Peyer's patch (tissue), 4 donors: Measurements from ENCODE around the gene MSH2.

Experiments used
- POLR2A ChIP-seq, 2 donors: fragments of 450-650 bp; IDR thresholded peaks; one replicate each; pipeline ENCODE4 v1.5.1; 2017; ENCODE audit warnings: antibody characterized with exemption in 2 of 2, mild to moderate bottlenecking in 2 of 2, moderate library complexity in 2 of 2
- TF ChIP-seq, protein P1 (sequence below), 6 experiments: fragments of 450-650 bp in 4 of 6; fragments of 200-600 bp in 2 of 6; sonication (generic) in 1 of 6; IDR thresholded peaks; one replicate each; pipeline ENCODE4 v1.5.1; 2017 to 2019; ENCODE audit warnings: antibody characterized with exemption in 6 of 6, mild to moderate bottlenecking in 3 of 6, moderate library complexity in 1 of 6

DNA sequence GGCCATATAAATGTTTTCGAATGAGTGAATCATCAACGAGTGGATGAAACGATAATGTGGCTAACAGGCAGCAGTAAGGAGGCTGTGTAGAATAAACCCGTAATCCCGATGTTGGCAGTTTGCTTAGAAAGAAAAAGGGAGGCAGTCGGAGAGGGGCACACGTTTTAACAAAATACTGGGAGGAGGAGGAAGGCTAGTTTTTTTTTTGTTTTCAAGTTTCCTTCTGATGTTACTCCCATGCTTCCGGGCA is 476 bp upstream of the MSH2 start:
- TF ChIP-seq, protein P1, sequence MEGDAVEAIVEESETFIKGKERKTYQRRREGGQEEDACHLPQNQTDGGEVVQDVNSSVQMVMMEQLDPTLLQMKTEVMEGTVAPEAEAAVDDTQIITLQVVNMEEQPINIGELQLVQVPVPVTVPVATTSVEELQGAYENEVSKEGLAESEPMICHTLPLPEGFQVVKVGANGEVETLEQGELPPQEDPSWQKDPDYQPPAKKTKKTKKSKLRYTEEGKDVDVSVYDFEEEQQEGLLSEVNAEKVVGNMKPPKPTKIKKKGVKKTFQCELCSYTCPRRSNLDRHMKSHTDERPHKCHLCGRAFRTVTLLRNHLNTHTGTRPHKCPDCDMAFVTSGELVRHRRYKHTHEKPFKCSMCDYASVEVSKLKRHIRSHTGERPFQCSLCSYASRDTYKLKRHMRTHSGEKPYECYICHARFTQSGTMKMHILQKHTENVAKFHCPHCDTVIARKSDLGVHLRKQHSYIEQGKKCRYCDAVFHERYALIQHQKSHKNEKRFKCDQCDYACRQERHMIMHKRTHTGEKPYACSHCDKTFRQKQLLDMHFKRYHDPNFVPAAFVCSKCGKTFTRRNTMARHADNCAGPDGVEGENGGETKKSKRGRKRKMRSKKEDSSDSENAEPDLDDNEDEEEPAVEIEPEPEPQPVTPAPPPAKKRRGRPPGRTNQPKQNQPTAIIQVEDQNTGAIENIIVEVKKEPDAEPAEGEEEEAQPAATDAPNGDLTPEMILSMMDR (IDR thresholded peaks at IDR 0.05): no peak
- no peak for TF ChIP-seq POLR2A (IDR thresholded peaks at IDR 0.05)
